K562 (cell line): ENCODE measurements around the gene WDFY2.

Source experiments
- CTCF ChIP-seq, 3 experiments: IDR thresholded peaks in 2 of 3; conservative IDR thresholded peaks in 1 of 3; 2 replicates each; pipeline ENCODE4 v1.5.1; 2011 to 2012; ENCODE audit warnings: low read length in 3 of 3, mild to moderate bottlenecking in 3 of 3, control low read depth in 2 of 3, improper control_type of control experiment in 1 of 3, inconsistent platforms in 1 of 3, low read depth in 1 of 3, mixed read lengths in 1 of 3, moderate library complexity in 1 of 3; ENCODE audit not compliant: insufficient read depth in 2 of 3
- NR4A1 ChIP-seq, 2 experiments: fragments of 250-450 bp in 1 of 2; fragments of 450-650 bp in 1 of 2; sonication (Bioruptor Pico) in 1 of 2; IDR thresholded peaks; 2 replicates each; pipeline versions ENCODE4 v1.4.0 to v1.6.1; 2016 to 2020; ENCODE audit warnings: mild to moderate bottlenecking in 2 of 2, missing compliant biosample characterization in 1 of 2, missing genetic modification characterization in 1 of 2, moderate library complexity in 1 of 2
- SRSF1 ChIP-seq: fragments of 200-400 bp; formaldehyde crosslinking; IDR thresholded peaks from 2 replicates; pipeline ENCODE4 v1.6.1; 2017; ENCODE audit warnings: mild to moderate bottlenecking, low read depth, low read length, moderate library complexity

- no peak for TF ChIP-seq SRSF1
- TF ChIP-seq CTCF (IDR thresholded peaks at IDR 0.05 in 2 of 3, conservative IDR thresholded peaks at IDR 0.05 in 1 of 3; ENCODE audit: insufficient read depth in 2 of 3, low read depth in 1 of 3, low read length in 3 of 3), result no peak
- no peak for TF ChIP-seq NR4A1 (CRISPR knock-in tag; IDR thresholded peaks at IDR 0.05)
- no peak for TF ChIP-seq NR4A1 (tag; IDR thresholded peaks at IDR 0.05)
These were observed 154.1 kb downstream of the WDFY2 start for GRCh38 chr13:51738226-51738905.
